Activated T-helper 1 cell treated with anti-CD3 and anti-CD28 coated beads, Interleukin-12 subunit alpha, Interleukin-12 subunit beta, Interleukin-2, Interleukin-4 antibody, amounts not matched to agents 30 ng/mL and 10 ng/mL and 1 ng/mL, durations not matched to agents 14 hours and 24 hours and 36 hours (primary cell): ENCODE results near the gene NEGR1. TPM values are rescaled to one million over a fixed set of nuclear protein-coding genes. Genes with fewer than 3 reads are reported as not detected.

Experiments used
- DNase-seq: peaks from one replicate; pipeline ENCODE4 v3.0.0; 2021; ENCODE audit warnings: low spot score
- H3K27ac Mint-ChIP-seq: one replicate; pipeline ENCODE4 v1.8.0; 2021; ENCODE audit warnings: mild to moderate bottlenecking, mixed read lengths
- H3K27me3 Mint-ChIP-seq: one replicate; pipeline ENCODE4 v1.8.0; 2022; ENCODE audit warnings: mild to moderate bottlenecking, moderate library complexity, mixed read lengths; ENCODE audit not compliant: insufficient read depth
- H3K36me3 Mint-ChIP-seq: one replicate; pipeline ENCODE4 v1.8.0; 2021; ENCODE audit warnings: low read depth, mixed read lengths
- H3K4me1 Mint-ChIP-seq: one replicate; pipeline ENCODE4 v1.8.0; 2021; ENCODE audit warnings: low read depth, mixed read lengths
- H3K4me3 Mint-ChIP-seq: one replicate; pipeline ENCODE4 v1.8.0; 2021; ENCODE audit warnings: mild to moderate bottlenecking, moderate library complexity, mixed read lengths
- H3K9me3 Mint-ChIP-seq: one replicate; pipeline ENCODE4 v1.8.0; 2021; ENCODE audit warnings: mixed read lengths
- intact Hi-C: fragments of 100-400 bp; cut with micrococcal nuclease; formaldehyde crosslinking; loops from one replicate; pipeline ENCODE4 v1.15.1; 2024
- total RNA-seq: library from RNA; stranded (reverse); gene quantifications from 2 replicates; pipeline ENCODE4 v1.2.3, GENCODE V29; 2022

The NEGR1 gene
- total RNA-seq, 1 donor from 2014 or later, result not detected

DNA sequence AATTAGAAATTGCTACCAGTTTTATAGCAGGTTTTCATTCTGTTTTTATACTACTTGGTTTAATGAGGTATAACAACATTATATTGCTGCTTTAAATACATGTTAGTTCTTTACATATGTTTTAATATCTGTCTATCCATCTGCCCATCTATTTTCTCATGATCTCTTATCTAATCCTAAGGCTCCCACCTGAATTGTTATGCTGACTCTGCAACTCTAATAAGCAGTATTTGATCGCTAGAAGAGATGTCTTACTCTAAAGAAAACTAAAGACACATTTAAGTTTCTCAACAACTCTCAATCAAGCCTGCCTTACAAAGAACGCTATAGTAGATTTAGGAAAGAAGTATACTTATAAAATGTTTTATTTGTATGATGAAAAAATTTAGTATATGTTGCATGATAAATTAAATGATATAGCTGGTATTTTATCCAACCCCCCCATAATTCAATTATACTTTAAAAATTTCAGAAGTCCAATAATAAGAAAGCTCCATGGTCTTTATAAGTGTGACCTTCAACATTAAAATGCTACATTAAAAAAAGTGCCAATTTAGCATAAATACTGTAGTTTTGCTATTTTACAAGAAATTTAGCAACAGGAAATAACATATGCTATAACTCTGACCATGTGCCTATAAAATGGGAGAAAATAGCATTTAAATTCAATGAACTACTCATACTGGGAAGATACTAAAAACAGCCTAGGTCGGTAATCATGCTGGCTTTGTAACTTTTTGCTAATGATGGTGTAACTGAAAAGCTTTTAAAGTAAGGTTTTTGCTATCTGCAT is 180.3 kb downstream of the NEGR1 start:
- Mint-ChIP-seq H3K4me3 (no peak overlapping the region), H3K4me1 (no peaks in the 10 kb centered on the region), H3K27me3 (no peaks in the 10 kb centered on the region), H3K27ac (no peak overlapping the region), H3K36me3 (no peaks in the 10 kb centered on the region), H3K9me3 (no peaks in the 10 kb centered on the region)
- no peak for DNase-seq
- intact Hi-C loops, result no loop called here

DNA sequence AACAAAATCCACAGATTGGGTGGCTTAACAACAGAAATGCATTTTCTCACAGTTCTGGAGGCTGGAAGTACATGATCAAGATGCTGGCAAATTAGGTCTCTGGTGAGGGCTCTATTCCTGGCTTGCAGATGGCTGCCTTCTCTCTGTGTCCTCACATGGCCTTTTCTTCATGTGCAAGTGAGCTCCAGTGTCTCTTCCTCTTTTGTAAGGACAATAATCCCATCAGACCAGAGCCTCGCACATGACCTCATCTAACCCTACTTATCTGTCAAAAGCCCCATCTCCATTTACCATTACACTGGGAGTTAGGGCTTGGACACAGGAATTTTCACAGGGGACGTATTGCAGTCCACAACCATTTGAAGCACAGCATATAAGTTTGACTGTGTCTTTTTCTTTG is 181.6 kb downstream of the NEGR1 start:
- Mint-ChIP-seq H3K4me3 (no peak overlapping the region), H3K4me1 (no peaks in the 10 kb centered on the region), H3K27me3 (no peaks in the 10 kb centered on the region), H3K36me3 (no peaks in the 10 kb centered on the region), H3K27ac (no peak overlapping the region), H3K9me3 (no peaks in the 10 kb centered on the region)
- DNase-seq, result no peak
- intact Hi-C loops, result no loop called here

- no peaks in the 10 kb centered on the region for H3K27me3 Mint-ChIP-seq
- no peak overlapping the region for H3K27ac Mint-ChIP-seq
- intact Hi-C loops, result no loop called here
- no peaks in the 10 kb centered on the region for H3K36me3 Mint-ChIP-seq
- no peak overlapping the region for H3K4me3 Mint-ChIP-seq
- no peaks in the 10 kb centered on the region for H3K9me3 Mint-ChIP-seq
- no peak for DNase-seq
- H3K4me1 Mint-ChIP-seq, result no peaks in the 10 kb centered on the region
These were observed 184.3 kb downstream of the NEGR1 start for GRCh38 chr1:72097851-72098570.

DNA sequence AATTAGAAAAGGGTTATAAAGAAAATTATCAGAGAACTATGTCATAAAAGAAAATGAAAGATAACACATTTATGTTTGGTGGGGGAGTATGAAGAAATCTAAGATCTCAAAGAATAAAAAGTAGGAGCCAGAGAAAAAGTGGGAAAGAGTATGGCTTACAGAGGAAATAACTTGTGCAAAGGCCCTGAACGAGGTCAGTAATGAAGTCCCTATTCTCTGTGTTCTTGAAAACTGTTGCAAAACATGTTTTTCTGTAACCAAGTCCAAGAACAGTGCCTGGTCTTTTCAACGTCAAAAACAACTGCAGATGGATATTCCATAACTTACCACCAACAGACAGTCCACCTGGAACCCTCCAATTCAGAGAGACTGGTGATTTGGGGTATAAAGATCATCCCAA is 188.1 kb downstream of the NEGR1 start:
- Mint-ChIP-seq H3K9me3 (no peaks in the 10 kb centered on the region), H3K36me3 (no peaks in the 10 kb centered on the region), H3K27ac (no peak overlapping the region), H3K27me3 (no peaks in the 10 kb centered on the region), H3K4me1 (no peaks in the 10 kb centered on the region), H3K4me3 (no peak overlapping the region)
- intact Hi-C loops, result no loop called here
- DNase-seq, result no peak

DNA sequence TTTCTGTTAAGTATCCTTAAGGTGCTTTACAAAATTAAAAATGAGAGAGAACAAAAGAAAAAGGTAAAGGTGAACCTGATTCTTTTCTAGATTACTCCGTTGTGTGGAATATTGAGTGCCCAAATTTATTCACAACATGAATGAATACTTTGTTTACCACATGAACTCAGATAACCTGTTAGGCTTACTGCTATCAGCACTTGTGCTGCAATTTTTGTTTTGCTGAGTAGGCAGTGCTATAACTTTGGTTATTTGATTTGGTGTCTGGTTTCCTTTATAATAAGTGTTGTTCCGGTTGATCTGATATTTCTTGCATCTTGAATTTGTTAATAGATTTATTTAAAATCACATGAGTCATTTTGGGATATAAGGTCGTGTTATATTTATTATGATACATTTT is 195.9 kb downstream of the NEGR1 start:
- H3K36me3 Mint-ChIP-seq, result no peaks in the 10 kb centered on the region
- no peak for DNase-seq
- no peaks in the 10 kb centered on the region for H3K27me3 Mint-ChIP-seq
- H3K4me3 Mint-ChIP-seq, result no peak overlapping the region
- H3K4me1 Mint-ChIP-seq, result no peaks in the 10 kb centered on the region
- no peak overlapping the region for H3K27ac Mint-ChIP-seq
- intact Hi-C loops, result no loop called here
- H3K9me3 Mint-ChIP-seq, result no peaks in the 10 kb centered on the region

DNA sequence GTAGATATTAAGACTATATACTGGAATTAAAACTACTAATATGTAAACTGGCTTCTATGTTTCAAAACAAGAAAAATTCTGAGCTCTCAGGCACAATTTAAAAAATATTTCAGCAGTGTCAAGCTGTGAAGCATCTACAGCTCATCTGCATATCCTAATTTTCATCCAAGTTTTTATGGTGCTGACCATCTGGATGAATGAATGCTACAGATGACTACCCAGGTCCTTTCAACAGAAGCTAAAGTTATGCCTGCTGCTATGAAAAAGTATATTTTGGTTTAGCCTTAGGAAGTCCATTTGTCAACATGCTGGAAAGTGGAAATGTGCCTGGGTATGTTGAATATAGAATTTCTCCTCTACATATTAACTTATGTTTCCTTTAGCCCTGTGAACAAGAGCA is 206.9 kb downstream of the NEGR1 start:
- Mint-ChIP-seq H3K36me3 (no peaks in the 10 kb centered on the region), H3K4me3 (no peak overlapping the region), H3K9me3 (no peaks in the 10 kb centered on the region), H3K27me3 (no peaks in the 10 kb centered on the region), H3K27ac (no peak overlapping the region), H3K4me1 (no peaks in the 10 kb centered on the region)
- intact Hi-C loops, result no loop called here
- no peak for DNase-seq

DNA sequence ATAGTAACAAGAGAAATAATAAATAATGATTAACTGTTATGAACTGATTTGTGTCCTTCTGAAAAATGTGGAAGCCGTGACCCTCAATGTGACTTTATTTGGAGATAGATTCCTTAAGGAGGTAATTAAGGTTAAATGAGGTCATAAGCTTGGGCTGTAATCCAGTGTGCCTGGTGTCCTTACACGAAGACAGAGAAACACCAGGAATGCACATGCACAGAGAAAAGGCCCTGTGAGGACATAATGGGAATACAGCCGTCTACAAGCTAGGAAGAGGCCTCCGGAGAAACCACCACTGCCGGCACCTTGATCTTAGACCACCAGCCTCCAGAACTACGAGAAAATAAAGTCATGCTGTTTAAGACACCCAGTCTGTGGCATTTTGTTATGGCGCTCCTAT is 215.9 kb downstream of the NEGR1 start:
- Mint-ChIP-seq H3K4me3 (no peak overlapping the region), H3K36me3 (no peaks in the 10 kb centered on the region), H3K9me3 (no peaks in the 10 kb centered on the region), H3K4me1 (no peaks in the 10 kb centered on the region), H3K27ac (no peak overlapping the region), H3K27me3 (no peaks in the 10 kb centered on the region)
- intact Hi-C loops, result no loop called here
- DNase-seq, result no peak

DNA sequence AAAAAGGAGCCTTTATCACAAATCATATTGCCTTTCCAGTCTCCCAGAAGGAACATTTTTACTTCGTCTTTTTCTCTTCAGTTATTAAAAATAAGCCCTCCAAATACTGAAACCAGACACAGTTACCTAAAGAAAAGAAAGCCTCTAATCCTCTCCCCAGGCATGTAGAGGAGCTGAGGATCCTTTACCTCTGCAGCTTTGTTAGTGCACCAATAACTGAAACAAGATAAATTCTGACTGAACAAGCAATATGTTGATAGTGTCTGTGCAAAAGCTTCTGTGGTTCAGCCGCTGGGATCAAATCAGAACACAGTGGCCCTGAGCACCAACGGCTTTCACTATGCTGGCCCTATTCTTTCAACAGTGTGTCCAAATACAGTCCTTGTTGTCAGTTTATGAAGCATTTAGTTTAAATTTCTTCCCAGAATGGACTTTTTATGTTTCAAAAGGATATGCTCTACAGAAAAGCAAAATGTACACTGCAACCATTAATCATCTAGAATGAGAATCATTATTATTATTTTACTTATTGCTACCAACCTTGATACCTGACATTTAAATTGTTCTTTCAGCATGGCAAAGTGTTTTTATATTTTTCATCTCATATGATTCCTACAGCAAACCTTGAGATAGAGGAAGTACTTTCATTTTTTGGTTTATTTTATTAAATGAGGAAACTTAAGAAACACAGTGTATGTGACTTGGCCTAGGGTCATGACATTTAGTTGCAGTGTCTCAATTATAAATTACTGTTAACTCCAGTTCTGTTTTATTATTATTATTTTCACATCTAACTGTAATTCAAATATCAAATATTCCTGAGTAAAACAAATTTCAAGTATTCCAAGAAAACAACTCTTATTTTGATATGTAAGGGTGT is 217.9 kb downstream of the NEGR1 start:
- Mint-ChIP-seq H3K4me1 (no peaks in the 10 kb centered on the region), H3K4me3 (no peak overlapping the region), H3K27ac (no peak overlapping the region), H3K27me3 (no peaks in the 10 kb centered on the region), H3K36me3 (no peaks in the 10 kb centered on the region), H3K9me3 (no peaks in the 10 kb centered on the region)
- intact Hi-C loops, result no loop called here
- no peak for DNase-seq

DNA sequence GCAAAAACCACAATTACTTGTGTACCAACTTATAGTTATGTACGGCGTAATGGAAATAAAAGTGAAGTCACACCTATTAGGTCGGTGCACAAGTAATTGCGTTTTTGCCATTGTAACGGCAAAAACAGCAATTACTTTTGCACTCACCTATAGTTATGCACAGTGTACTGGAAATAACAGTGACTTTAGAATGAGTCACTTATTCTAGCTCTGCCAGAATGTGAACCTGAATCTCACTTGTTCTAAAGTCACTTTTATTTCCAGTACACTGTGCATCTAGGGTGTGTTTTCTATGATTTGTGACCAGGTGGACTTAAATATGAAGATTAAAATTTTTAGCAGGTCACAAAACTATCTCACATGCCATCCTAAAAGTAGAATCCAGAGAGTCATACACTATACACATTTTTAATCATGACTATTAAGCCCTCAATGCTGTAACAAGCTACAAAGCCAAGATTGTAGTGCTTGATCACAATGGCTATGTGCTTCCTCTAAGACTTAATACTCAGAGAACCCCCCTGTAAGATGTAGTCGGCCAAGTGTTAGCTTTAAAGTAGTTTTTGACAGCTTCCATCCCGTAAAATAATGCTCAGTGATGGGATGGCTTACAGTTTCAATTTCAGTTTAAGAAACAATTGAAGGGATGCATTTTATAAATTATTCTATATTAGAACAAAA is 218.8 kb downstream of the NEGR1 start:
- Mint-ChIP-seq H3K4me3 (no peak overlapping the region), H3K27ac (no peak overlapping the region), H3K27me3 (no peaks in the 10 kb centered on the region), H3K36me3 (no peaks in the 10 kb centered on the region), H3K4me1 (no peaks in the 10 kb centered on the region), H3K9me3 (no peaks in the 10 kb centered on the region)
- no peak for DNase-seq
- intact Hi-C loops, result no loop called here

- no peaks in the 10 kb centered on the region for H3K36me3 Mint-ChIP-seq
- H3K4me3 Mint-ChIP-seq, result no peak overlapping the region
- no peak for DNase-seq
- H3K27ac Mint-ChIP-seq, result no peak overlapping the region
- H3K9me3 Mint-ChIP-seq, result no peaks in the 10 kb centered on the region
- no peaks in the 10 kb centered on the region for H3K4me1 Mint-ChIP-seq
- no peaks in the 10 kb centered on the region for H3K27me3 Mint-ChIP-seq
- intact Hi-C loops, result no loop called here
These were observed 219.8 kb downstream of the NEGR1 start for GRCh38 chr1:72062584-72062983.

- no peak overlapping the region for H3K27ac Mint-ChIP-seq
- no peaks in the 10 kb centered on the region for H3K36me3 Mint-ChIP-seq
- H3K4me1 Mint-ChIP-seq, result no peaks in the 10 kb centered on the region
- no peaks in the 10 kb centered on the region for H3K27me3 Mint-ChIP-seq
- H3K4me3 Mint-ChIP-seq, result no peak overlapping the region
- intact Hi-C loops, result no loop called here
- no peak for DNase-seq
- no peaks in the 10 kb centered on the region for H3K9me3 Mint-ChIP-seq
These were observed 221.7 kb downstream of the NEGR1 start for GRCh38 chr1:72060466-72061245.

DNA sequence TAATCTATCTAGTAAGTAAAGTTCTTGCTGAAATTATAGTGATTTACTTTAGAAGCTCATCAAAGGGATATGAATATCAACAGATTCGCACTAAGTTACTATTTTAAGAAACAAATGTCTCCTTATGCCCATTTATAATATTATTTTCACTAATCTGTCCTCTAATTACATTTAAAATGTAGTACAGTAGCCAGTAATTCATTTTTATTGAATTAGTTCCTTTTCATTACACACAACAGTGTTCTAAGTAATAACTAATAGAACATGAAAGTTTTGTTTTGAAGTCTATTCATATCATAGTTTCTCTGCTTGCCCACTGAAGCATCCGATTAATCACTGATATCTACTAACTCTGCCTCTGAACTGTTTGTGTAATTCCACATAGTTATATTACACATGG is 225.8 kb downstream of the NEGR1 start:
- Mint-ChIP-seq H3K4me1 (no peaks in the 10 kb centered on the region), H3K4me3 (no peak overlapping the region), H3K9me3 (no peaks in the 10 kb centered on the region), H3K27me3 (no peaks in the 10 kb centered on the region), H3K27ac (no peak overlapping the region), H3K36me3 (no peaks in the 10 kb centered on the region)
- intact Hi-C loops, result no loop called here
- DNase-seq, result no peak
